Subcutaneous adipose tissue (tissue), 4 donors: Measurements from ENCODE around the gene CSGALNACT2. TPM values are rescaled to one million over a fixed set of nuclear protein-coding genes. Genes with fewer than 3 reads are reported as not detected.

Experiments used
- total RNA-seq, 4 donors: library from RNA; depleted of rRNA; stranded (reverse); fragments of >200 nt; gene quantifications; one replicate each; pipeline ENCODE4 v1.1.0, GENCODE V29; 2016
- TF ChIP-seq, protein P1 (sequence below): fragments of 450-650 bp; IDR thresholded peaks from one replicate; pipeline ENCODE4 v1.5.1; 2016; ENCODE audit warnings: low read depth, mild to moderate bottlenecking, control low read depth, antibody characterized with exemption, moderate library complexity

The CSGALNACT2 gene
- total RNA-seq, 4 donors from 2014 or later, result 23.9 to 94.3 (median 41.1) TPM

DNA sequence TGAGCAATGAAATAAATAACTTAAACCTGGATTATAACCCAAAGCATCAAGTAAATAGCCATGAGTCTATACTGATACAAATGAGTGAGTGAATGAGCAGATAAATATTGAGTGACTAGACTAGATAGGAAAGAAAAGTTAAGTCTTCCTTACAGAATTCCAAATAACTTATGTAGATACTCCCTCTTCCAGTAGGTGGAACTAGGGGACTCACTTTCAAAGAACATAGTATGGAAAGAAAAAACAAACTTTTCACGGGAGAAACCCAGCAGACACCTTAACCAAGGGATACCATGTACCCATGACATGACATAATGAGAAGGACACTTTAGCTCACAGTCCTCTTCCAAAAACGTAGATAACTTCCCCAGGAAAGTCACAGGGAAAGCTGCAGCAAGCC is 32.2 kb downstream of the CSGALNACT2 start:
- TF ChIP-seq, protein P1, sequence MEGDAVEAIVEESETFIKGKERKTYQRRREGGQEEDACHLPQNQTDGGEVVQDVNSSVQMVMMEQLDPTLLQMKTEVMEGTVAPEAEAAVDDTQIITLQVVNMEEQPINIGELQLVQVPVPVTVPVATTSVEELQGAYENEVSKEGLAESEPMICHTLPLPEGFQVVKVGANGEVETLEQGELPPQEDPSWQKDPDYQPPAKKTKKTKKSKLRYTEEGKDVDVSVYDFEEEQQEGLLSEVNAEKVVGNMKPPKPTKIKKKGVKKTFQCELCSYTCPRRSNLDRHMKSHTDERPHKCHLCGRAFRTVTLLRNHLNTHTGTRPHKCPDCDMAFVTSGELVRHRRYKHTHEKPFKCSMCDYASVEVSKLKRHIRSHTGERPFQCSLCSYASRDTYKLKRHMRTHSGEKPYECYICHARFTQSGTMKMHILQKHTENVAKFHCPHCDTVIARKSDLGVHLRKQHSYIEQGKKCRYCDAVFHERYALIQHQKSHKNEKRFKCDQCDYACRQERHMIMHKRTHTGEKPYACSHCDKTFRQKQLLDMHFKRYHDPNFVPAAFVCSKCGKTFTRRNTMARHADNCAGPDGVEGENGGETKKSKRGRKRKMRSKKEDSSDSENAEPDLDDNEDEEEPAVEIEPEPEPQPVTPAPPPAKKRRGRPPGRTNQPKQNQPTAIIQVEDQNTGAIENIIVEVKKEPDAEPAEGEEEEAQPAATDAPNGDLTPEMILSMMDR, result no peak

DNA sequence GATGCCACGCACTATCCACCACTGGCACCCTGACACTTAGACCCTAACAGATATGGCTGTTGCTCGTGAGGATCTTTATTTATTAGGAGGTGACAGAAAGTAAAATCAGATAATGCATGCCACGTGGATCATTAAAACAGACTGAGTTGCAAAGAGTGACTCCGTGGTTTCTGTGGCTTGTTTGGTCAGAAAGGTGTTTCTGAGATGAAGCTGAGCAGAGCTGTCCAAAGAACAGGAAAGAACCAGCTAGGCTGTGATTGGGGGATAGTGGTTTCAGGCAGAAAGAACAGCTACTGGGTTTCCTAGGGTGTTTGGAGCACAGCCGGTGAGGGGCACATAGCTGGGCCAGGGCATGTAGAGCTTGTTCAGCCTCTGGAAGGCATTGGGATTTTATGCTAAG is 34.4 kb downstream of the CSGALNACT2 start:
- TF ChIP-seq, protein P1, result no peak

DNA sequence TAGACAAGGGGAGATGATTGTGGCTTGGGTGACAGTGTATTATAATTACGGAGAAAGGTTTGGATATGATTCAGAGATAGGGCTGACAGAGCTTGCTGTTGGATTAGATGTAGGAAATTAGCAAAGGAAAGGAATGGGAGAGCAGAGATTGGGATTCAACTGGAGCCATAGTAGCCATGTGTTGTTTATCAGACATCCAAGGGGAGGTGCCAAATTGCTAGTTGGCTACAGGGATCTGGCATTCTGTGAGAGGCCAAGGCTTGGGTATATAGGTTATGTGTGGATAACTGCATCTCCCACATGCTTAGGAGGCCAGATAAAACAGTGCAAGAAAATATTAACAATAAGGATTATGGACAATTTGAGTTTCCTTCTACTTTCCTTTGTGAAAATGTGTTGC is 34.9 kb downstream of the CSGALNACT2 start:
- TF ChIP-seq, protein P1, result no peak

DNA sequence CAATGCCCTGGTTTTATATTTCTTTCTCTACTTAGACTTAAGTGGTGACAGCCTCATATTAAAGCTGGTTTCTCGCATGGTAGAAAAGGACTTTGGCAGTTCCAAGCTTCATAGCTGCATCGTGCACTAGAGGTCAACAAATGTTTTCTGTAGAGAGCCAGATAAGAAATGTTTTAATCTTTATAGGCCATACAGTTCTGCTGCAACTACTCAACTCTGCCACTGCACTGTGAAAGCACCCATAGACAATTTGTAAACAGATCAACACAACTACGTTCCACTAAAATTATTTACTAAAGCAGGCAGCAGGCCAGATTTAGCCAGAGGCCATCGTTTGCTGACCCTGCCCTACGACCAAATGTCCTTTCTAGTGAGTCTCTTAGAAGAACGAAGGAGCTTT is 36.7 kb downstream of the CSGALNACT2 start:
- TF ChIP-seq, protein P1, result no peak

DNA sequence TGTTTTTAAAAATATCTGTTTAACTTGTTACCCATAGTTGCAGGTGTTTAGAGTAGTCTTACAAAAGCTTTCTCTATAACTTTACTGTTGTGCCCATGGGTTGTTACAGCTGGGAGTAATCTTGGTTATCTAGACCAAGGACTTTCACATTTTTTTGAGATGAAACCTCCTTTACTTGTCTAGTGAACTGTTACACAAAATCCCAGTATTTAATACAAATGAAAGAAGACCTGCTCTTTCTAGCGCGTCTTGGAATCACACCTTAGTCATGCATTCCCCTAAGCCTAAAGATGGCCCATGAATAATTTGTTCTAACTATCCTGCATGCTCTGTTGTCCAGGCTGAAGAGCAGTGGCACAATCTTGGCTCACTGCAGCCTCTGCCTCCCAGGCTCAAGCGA is 38.0 kb downstream of the CSGALNACT2 start:
- TF ChIP-seq, protein P1, result no peak

- TF ChIP-seq, protein P1, result no peak
Observed at GRCh38 chr10:43177595-43177994, 39.4 kb downstream of the CSGALNACT2 start.

GRCh38 chr10:43181146-43181545 is 42.9 kb downstream of the CSGALNACT2 start:
- TF ChIP-seq, protein P1, result no peak
